CD4-positive, alpha-beta T cell treated with Interleukin-15 for 1 hour (primary cell): ENCODE results near the gene PTPRN2.

Experiments used
- DNase-seq: peaks from one replicate; pipeline ENCODE4 v3.0.0-alpha.2; 2020

PTPRN2 gene

GRCh38 chr7:158576050-158576762 lies 11.4 kb downstream of the PTPRN2 start:
- DNase-seq = no peak

- DNase-seq = no peak
Measured at GRCh38 chr7:158574308-158575036, 13.2 kb downstream of the PTPRN2 start.

DNA sequence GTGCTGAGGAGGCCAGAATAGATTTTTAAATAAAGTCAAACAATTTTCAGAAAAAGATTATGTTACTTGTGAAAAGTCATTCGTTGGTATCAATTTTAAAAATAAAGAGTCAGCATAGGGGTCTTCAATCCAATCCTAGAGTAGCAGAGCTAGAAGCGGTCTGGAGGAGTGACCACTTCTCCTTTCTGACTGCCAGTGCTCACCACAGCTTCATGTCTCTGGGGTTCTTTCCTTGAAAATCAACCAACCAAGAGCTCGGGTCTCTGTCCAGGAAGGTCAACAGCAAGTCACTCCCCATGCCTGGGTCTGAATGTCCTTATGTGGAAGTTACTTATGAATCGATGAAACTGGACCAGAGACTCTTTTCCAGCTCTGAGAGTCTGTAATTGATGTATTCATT lies 14.3 kb downstream of the PTPRN2 start:
- no peak for DNase-seq

- no peak for DNase-seq
Measured at GRCh38 chr7:158572000-158572828, 15.4 kb downstream of the PTPRN2 start.

- no peak for DNase-seq
Measured at GRCh38 chr7:158570449-158571170, 17.0 kb downstream of the PTPRN2 start.

DNA sequence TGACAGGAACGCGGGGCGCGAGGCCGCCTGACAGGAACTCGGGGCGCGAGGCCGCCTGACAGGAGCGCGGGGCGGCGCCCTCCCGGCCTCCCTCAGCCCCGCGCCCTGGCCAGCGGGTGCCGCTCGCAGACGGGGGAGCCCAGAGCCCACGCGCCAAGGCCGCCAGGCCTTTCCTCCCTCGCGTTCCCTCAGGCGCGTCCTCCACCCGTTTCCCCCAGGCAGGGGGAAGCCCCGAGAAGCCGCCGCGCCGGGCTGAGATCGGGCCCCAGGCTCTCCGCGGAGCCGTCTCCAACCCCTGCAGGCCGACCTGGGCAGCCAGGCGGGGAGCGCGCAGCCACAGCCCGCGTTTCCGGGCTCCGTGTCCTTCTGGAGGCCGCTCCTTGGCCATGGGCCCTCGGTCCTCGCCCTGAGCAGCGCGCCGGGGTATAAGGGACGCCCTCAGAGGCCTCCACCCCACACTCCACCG lies 17.7 kb downstream of the PTPRN2 start:
- no peak for DNase-seq

GRCh38 chr7:158568974-158569857 lies 18.4 kb downstream of the PTPRN2 start:
- no peak for DNase-seq

GRCh38 chr7:158567153-158567603 lies 20.4 kb downstream of the PTPRN2 start:
- DNase-seq = no peak

GRCh38 chr7:158564663-158565035 lies 23.0 kb downstream of the PTPRN2 start:
- no peak for DNase-seq

- no peak for DNase-seq
Measured at GRCh38 chr7:158563911-158564662, 23.5 kb downstream of the PTPRN2 start.

GRCh38 chr7:158563051-158563450 lies 24.6 kb downstream of the PTPRN2 start:
- no peak for DNase-seq

DNA sequence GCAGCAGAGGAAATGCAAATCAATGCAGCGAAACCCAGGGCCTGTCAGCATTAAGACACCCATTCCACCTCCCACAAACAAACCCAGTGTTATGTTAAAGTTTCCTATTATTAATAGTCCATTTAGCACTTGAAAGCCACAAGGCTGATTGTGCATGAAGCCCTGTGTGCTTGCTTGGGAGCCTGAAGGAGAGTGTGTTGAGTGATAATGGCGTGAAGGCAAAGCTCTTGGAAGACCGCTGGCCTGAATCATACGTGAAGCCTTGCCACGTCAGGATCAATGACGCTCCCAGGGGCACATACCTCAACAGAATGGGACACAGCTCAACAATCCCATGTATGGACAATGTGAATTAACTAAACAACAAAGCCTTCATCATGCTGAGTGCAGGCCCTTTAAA lies 25.1 kb downstream of the PTPRN2 start:
- DNase-seq = no peak

- no peak for DNase-seq
Measured at GRCh38 chr7:158561659-158562058, 26.0 kb downstream of the PTPRN2 start.

- no peak for DNase-seq
Measured at GRCh38 chr7:158560386-158560785, 27.2 kb downstream of the PTPRN2 start.

- no peak for DNase-seq
Measured at GRCh38 chr7:158559356-158559755, 28.3 kb downstream of the PTPRN2 start.

- DNase-seq = no peak
Measured at GRCh38 chr7:158558816-158559215, 28.8 kb downstream of the PTPRN2 start.

DNA sequence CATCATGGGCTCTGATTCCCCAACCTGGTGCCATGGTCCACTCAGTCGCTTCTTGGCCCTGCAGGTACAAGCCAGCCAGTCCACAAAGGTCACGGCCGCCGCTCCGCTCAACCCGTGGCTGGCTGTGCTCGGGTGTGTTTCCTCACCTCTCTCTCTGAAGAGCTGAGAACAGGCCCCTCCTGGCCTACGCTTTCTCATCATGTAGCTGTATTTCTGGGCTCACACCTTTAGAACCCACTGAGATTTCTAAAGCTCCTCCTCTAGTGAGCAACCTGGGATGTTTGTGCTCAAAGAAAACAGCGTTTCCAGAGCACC lies 30.2 kb downstream of the PTPRN2 start:
- DNase-seq = no peak

GRCh38 chr7:158556721-158557440 lies 30.7 kb downstream of the PTPRN2 start:
- DNase-seq = no peak

- no peak for DNase-seq
Measured at GRCh38 chr7:158555034-158555520, 32.5 kb downstream of the PTPRN2 start.

DNA sequence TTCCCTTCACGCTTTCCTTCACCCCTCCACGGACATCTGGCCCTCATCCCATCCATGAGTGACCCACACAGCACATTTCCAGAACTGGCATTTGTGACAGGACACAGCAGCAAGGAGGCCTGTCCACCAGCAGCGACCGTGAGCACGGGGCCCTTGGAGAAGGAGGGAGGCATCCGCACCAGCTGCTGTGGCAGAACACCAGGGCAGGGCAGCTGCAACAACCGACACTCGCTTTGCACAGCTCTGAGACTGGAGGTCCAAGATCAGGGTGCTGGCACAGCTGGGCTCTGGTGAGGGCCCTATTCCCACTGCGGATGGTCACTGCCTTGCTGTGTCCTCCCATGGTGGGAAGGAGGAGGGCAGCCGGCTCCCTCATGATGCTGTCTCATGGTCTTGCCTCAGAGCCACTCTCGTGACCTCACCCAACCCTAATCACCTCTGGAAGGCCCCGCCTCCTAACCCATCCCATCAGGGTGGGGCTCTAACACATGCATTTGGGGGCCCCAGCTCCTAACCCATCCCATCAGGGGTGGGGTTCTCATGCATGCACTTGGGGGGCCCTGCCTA lies 36.7 kb downstream of the PTPRN2 start:
- DNase-seq = no peak
